IPS-15b (cell line): ENCODE results near the gene MYO7B.

Experiments used
- H3K27me3 ChIP-seq: one replicate; pipeline ENCODE4 v1.6.1; 2013; ENCODE audit warnings: low read length; ENCODE audit not compliant: control insufficient read depth, insufficient read depth
- H3K36me3 ChIP-seq: one replicate; pipeline ENCODE4 v1.6.1; 2013; ENCODE audit warnings: low read length; ENCODE audit not compliant: control insufficient read depth, insufficient read depth
- H3K4me1 ChIP-seq: one replicate; pipeline ENCODE4 v1.6.1; 2013; ENCODE audit warnings: mild to moderate bottlenecking, low read length; ENCODE audit not compliant: control insufficient read depth, insufficient read depth
- H3K4me3 ChIP-seq: one replicate; pipeline ENCODE4 v1.5.1; 2013; ENCODE audit warnings: low read depth, low read length
- H3K9ac ChIP-seq: one replicate; pipeline ENCODE4 v1.6.1; 2013; ENCODE audit warnings: low read depth, mild to moderate bottlenecking, low read length
- H3K9me3 ChIP-seq: one replicate; pipeline ENCODE4 v1.6.1; 2013; ENCODE audit warnings: mild to moderate bottlenecking, low read length; ENCODE audit not compliant: control insufficient read depth, insufficient read depth

MYO7B gene

DNA sequence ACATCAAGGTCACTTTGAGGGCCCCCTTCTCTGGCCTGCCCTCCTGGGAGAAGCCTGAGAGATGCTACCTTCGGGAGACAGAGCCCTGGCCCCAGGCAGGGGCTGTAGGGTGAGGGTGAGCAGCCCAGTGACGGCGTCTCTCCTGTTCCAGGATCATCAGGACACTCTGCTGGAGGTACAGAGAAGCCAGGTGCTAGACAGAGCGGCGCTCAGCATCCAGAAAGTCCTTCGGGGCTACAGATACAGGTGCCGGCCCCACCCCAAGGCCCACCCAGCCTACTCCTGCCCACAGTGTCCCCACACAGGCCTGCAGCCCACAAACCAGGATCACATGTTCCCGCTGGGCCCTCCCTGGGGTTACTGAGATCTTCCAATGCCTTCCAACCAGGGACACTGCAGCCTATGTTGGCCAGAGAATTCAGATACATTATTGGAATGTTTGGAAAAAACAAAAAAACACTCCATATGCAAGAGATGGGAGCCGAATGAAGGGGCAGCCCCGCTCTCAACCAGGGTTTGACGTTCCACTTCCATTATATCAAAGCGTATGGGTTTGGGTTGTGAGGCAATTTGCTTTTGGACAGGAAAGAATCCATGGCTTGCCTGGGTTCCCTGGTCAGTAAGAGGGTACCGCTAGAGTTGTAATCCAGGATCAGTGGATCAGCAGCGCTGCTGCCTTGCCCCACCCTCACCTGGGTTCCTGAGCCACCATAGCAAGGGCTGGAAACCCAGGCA, 61.0 kb downstream of the MYO7B start:
- Histone ChIP-seq H3K27me3 (no peaks in the 10 kb centered on the region), H3K9ac (no peak overlapping the region), H3K4me1 (peaks cover 2% of the 10 kb centered on the region), H3K9me3 (no peaks in the 10 kb centered on the region), H3K36me3 (no peaks in the 10 kb centered on the region), H3K4me3 (no peak overlapping the region)

DNA sequence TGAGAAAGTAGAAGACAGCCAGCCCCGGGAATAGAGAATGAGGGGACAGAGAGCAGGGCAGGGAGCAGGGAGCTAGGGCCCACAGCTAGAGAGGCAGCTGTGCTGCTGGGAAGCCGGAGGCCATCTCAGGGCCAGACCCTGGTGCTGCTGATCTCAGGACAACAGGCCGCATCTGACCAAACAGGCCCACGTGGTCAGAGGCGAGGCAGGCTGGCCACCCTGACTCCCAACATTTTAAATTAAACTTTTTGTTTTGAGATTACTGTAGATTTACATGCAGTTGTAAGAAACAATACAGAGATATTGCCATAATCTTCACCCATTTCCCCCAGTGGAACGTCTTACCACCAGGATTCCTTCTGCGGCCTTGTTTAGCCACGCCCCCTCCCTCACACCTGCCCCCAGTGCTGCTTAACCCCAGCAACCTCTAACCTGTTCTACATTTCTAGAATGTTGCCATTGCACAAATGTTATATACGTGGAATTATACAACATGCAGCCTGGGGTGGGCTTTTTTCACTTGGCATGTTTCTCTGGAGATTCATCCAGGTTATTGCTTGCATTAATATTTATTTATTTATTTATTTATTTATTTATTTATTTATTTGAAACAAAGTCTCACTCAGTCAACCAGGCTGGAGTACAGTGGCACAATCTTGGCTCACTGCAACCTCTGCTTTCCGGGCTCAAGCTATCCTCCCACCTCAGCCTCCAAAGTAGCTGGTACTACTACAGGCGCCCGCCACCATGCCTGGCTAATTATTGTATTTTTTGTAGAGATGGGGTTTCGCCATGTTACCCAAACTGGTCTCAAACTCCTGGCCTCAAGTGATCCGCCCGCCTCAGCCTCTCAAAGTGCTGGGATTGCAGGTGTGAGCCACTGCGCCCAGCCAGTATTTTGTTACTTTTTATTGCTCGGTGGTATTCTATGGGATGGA, 61.8 kb downstream of the MYO7B start:
- Histone ChIP-seq H3K4me1 (no peaks in the 10 kb centered on the region), H3K36me3 (no peaks in the 10 kb centered on the region), H3K9ac (no peak overlapping the region), H3K27me3 (no peaks in the 10 kb centered on the region), H3K9me3 (no peaks in the 10 kb centered on the region), H3K4me3 (no peak overlapping the region)

DNA sequence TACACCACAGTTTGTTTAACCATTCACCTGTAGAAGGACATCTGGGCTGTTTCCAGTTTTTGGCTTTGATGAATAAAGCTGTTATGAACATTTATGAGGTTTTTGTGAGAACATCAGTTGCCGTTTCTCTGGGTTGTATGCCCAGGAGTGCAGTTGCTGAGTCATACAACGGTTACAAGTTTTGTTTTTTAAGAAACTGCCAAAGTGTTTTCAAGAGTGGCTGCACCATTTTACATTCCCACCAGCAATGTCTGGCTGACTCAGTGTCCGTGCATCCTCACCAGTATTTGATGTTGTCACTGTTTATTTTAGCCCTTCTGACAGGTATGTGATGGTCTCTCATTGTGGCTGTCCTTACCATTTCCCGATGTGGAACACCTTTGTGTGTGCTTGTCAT, 62.5 kb downstream of the MYO7B start:
- Histone ChIP-seq H3K9ac (no peak overlapping the region), H3K9me3 (no peaks in the 10 kb centered on the region)

DNA sequence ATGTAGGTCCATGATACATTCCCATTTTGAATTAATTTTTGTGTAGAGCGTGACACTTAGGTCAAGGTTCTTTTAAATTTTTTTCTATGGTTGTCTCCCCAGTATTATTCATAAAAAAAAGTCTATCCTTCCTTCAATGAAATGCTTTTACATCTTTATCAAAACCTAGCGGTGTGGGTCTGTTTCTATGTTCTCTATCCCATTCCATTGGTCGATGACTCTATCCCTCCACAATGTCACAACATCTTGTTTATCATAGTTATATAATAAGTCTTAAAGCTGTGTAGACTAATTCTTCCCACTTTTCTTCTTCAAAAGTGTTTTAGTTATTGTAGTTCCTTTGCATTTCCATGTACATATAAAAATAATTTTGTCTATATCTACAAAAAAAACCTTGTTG, 63.2 kb downstream of the MYO7B start:
- H3K36me3 ChIP-seq: no peaks in the 10 kb centered on the region
- H3K4me3 ChIP-seq: no peak overlapping the region
- no peaks in the 10 kb centered on the region for H3K4me1 ChIP-seq
- H3K27me3 ChIP-seq: no peaks in the 10 kb centered on the region
- no peaks in the 10 kb centered on the region for H3K9me3 ChIP-seq
- no peak overlapping the region for H3K9ac ChIP-seq

More for the DNA sequence above, 62.5 kb downstream of the MYO7B start:
- no peaks in the 10 kb centered on the region for H3K27me3 ChIP-seq
- H3K4me1 ChIP-seq: no peaks in the 10 kb centered on the region
- H3K36me3 ChIP-seq: no peaks in the 10 kb centered on the region
- H3K4me3 ChIP-seq: no peak overlapping the region

- Histone ChIP-seq H3K9ac (no peak overlapping the region), H3K4me1 (no peaks in the 10 kb centered on the region), H3K9me3 (no peaks in the 10 kb centered on the region), H3K27me3 (no peaks in the 10 kb centered on the region), H3K36me3 (no peaks in the 10 kb centered on the region), H3K4me3 (no peak overlapping the region)
Measured at GRCh38 chr2:127599211-127599610, 63.7 kb downstream of the MYO7B start.

GRCh38 chr2:127604986-127605385, 69.5 kb downstream of the MYO7B start:
- Histone ChIP-seq H3K27me3 (no peaks in the 10 kb centered on the region), H3K4me1 (no peaks in the 10 kb centered on the region), H3K36me3 (no peaks in the 10 kb centered on the region), H3K9me3 (no peaks in the 10 kb centered on the region), H3K4me3 (no peak overlapping the region), H3K9ac (no peak overlapping the region)

DNA sequence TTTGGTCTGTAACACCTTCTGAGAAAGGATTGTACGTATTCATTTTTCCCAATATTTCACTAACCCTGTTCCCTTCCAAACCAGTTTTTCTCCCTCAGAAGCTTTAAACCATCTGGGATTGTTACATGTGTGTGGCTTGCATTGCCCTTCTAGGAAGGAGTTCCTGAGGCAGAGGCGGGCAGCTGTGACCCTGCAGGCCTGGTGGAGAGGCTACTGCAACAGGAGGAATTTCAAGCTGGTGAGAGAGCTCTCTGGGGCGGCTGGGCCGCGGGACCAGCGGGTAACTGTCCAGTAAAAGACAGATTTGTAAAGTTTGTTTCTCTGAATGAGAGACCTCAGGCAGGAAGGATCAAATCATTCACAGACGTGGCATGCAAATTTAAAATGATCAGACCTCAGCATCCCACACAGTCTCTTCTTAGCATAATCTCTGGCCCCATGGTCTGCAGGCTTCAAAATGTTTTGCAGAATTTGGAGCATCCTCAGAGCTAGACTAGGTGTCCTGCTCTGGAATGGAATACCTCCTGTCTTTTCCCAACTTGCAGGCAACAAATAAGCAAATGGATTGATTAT, 70.3 kb downstream of the MYO7B start:
- Histone ChIP-seq H3K9me3 (no peaks in the 10 kb centered on the region), H3K36me3 (no peaks in the 10 kb centered on the region), H3K27me3 (no peaks in the 10 kb centered on the region), H3K9ac (no peak overlapping the region), H3K4me1 (no peaks in the 10 kb centered on the region), H3K4me3 (no peak overlapping the region)

- Histone ChIP-seq H3K27me3 (no peaks in the 10 kb centered on the region), H3K9me3 (no peaks in the 10 kb centered on the region), H3K4me1 (no peaks in the 10 kb centered on the region), H3K9ac (no peak overlapping the region), H3K36me3 (no peaks in the 10 kb centered on the region), H3K4me3 (no peak overlapping the region)
Measured at GRCh38 chr2:127606625-127607398, 71.3 kb downstream of the MYO7B start.

- Histone ChIP-seq H3K4me1 (no peaks in the 10 kb centered on the region), H3K4me3 (no peak overlapping the region), H3K36me3 (no peaks in the 10 kb centered on the region), H3K9me3 (no peaks in the 10 kb centered on the region), H3K9ac (no peak overlapping the region), H3K27me3 (no peaks in the 10 kb centered on the region)
Measured at GRCh38 chr2:127607399-127607908, 72.0 kb downstream of the MYO7B start.

- Histone ChIP-seq H3K4me1 (no peaks in the 10 kb centered on the region), H3K4me3 (no peak overlapping the region), H3K9ac (no peak overlapping the region), H3K9me3 (no peaks in the 10 kb centered on the region), H3K36me3 (no peaks in the 10 kb centered on the region), H3K27me3 (no peaks in the 10 kb centered on the region)
Measured at GRCh38 chr2:127608061-127609030, 72.9 kb downstream of the MYO7B start.
